Measurements from ENCODE around the gene KLHL34. TPM values are rescaled to one million over a fixed set of nuclear protein-coding genes. Genes with fewer than 3 reads are reported as not detected.

KLHL34 gene
- total and polyA plus RNA-seq, 5 donors = 1.3 to 3.2 (median 2.4) TPM

DNA sequence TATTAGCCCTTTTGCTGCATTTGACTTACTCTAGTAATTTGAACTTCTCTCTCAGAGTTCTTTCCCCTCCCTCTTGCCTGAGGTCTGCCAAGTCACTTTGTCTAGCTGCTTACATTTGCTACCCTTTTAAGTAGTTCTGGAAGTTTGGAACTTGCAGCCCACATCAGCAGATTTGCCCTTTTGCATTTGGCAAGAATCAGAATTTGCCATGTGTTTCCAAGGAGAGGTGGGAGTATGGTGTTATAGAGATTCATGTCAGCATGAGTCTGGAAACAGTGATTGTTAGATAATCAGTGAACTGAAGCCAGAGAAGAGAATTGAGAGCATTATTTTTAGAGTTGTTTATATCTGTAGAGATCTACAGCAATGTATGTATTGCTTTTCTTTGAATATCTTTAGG lies 52.1 kb downstream of the KLHL34 start:
- no peaks in the 10 kb centered on the region for H3K4me1 ChIP-seq (ENCODE audit: control insufficient read depth, insufficient read depth, low read length)
- DNase-seq (no peak), ATAC-seq (no peak)
- no peaks in the 10 kb centered on the region for H3K9me3 ChIP-seq (ENCODE audit: control insufficient read depth, low read length)
- H3K27me3 ChIP-seq (ENCODE audit: control insufficient read depth, insufficient read depth) = no peaks in the 10 kb centered on the region
- intact Hi-C loops (cut with DNase I) = no loop called here
- H3K4me3 ChIP-seq (ENCODE audit: low read length) = no peak overlapping the region
- no peak overlapping the region for H3K27ac ChIP-seq (ENCODE audit: low read length)

Other genes starting within 250 kb of the KLHL34 start
- gene SMPX, start 99.8 kb upstream of the KLHL34 start, total RNA-seq = 100 to 1,000 TPM; 422 to 570 (median 436) TPM
- 714 TPM for gene SMPX, start 99.8 kb upstream of the KLHL34 start, polyA plus RNA-seq
- 10 to 100 TPM; 12.2 to 12.7 (median 12.3) TPM for gene MBTPS2, start 181.3 kb upstream of the KLHL34 start, total RNA-seq
- gene MBTPS2, start 181.3 kb upstream of the KLHL34 start, polyA plus RNA-seq = 5.0 TPM
- under 1 TPM; 0.43 to 0.91 (median 0.53) TPM for gene YY2, start 197.7 kb upstream of the KLHL34 start, total RNA-seq
- gene YY2, start 197.7 kb upstream of the KLHL34 start, polyA plus RNA-seq = 0.57 TPM